ENCODE data around the gene TBC1D24. TPM values are rescaled to one million over a fixed set of nuclear protein-coding genes. Genes with fewer than 3 reads are reported as not detected.
A peak's percentile ranks its signal among the peaks of the same experiment; 100 is the strongest.
"Not testable (repeated sequence)": the region's sequence is repeated elsewhere in the genome, so short reads cannot be mapped to it uniquely, and the experiment has no call there.

TBC1D24 gene
- total RNA-seq, 1 donor from 2014 or later, result 16.6 TPM

DNA sequence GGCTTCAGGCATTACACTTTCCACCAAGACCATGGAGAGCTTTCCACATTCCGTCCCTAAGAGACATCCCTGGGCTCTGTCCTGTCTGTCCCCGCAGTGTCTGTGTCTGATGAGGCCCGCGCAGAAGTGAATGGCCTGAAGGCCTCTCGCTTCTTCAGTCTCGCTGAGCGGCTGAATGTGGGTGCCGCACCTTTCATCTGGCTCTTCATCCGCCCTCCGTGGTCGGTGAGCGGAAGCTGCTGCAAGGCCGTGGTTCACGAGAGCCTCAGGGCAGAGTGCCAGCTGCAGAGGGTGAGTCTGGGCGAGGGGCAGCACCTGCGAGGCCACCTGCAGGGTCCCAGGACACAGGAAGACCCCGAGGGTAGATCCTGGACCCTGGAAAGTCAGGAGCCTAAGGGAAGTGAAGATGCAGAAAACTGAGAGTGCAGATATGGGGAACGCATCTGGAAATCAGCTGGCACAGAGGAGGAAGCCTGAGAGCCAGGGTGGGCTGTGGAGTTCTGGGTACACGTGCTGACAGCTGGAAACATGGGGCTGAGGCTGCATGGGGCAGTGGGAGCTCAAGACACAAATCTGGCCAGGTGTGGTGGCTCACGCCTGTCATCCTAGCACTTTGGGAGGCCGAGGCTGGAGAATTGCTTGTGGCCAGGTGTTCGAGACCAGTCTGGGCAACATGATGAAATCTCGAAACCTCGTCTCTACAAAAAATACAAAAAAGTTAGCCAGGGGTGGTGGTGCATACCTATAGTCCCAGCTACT lies 37.7 kb upstream of the TBC1D24 start:
- Mint-ChIP-seq H3K9me3 (no peaks in the 10 kb centered on the region), H3K36me3 (ENCODE audit: low read depth) (peaks cover 62% of the 10 kb centered on the region), H3K4me1 (peaks cover 8% of the 10 kb centered on the region)

DNA sequence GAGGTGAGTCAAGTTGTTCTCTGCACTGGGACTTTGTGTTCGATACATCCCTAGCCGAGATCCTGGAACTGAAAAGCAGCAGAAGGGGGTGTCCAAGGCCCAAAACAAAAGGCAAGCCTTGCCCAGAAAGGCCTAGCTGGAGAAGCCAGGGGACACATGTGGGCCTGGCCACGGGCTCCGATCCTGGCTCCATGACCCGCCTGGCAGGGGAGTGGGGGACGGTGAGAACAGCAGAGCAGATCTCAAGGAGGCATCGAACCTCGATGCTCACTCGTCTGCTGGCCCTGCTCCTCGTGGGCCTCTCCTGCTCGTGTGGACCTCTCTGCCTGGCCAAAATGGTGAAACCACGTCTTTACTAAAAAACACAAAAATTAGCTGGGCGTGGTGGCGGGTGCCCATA lies 36.8 kb upstream of the TBC1D24 start:
- intact Hi-C loops (cut with micrococcal nuclease), result no loop called here
- no peak for DNase-seq
- H3K27ac Mint-ChIP-seq, result no peak overlapping the region
- H3K9me3 Mint-ChIP-seq, result no peaks in the 10 kb centered on the region
- H3K36me3 Mint-ChIP-seq (ENCODE audit: low read depth), result peaks cover 56% of the 10 kb centered on the region
- H3K4me1 Mint-ChIP-seq, result peaks cover 6% of the 10 kb centered on the region
- no peak overlapping the region for H3K4me3 Mint-ChIP-seq
- no peaks in the 10 kb centered on the region for H3K27me3 Mint-ChIP-seq

More for the DNA sequence above, 37.7 kb upstream of the TBC1D24 start:
- Mint-ChIP-seq H3K27me3 (no peaks in the 10 kb centered on the region), H3K4me3 (no peak overlapping the region), H3K27ac (no peak overlapping the region)
- DNase-seq, result no peak
- intact Hi-C loops (cut with micrococcal nuclease), result no loop called here

DNA sequence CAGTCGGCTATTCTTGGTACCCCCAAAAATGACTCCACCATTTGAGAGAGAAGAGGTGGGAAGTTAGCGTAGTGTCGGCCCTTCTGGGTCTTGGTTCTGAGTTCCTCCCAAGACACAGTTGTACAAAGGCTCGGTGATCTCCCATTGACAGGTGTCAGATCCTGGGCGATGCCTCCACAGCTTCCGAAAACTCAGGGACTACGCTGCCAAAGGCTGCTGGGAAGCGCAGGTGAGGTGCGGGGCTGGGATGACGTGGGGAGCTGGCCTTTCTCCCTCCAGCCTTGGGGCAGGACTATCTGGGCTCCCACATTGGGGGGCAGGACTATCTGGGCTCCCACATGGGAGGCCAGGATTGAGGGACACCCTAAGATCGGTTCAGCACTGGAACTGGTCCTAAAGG lies 35.3 kb upstream of the TBC1D24 start:
- H3K27me3 Mint-ChIP-seq, result no peaks in the 10 kb centered on the region
- no peaks in the 10 kb centered on the region for H3K9me3 Mint-ChIP-seq
- peaks cover 5% of the 10 kb centered on the region for H3K4me1 Mint-ChIP-seq
- intact Hi-C loops (cut with micrococcal nuclease), result no loop called here
- H3K4me3 Mint-ChIP-seq, result no peak overlapping the region
- DNase-seq, result no peak
- peaks cover 56% of the 10 kb centered on the region for H3K36me3 Mint-ChIP-seq (ENCODE audit: low read depth)
- H3K27ac Mint-ChIP-seq, result peak overlapping the region; percentile 29

DNA sequence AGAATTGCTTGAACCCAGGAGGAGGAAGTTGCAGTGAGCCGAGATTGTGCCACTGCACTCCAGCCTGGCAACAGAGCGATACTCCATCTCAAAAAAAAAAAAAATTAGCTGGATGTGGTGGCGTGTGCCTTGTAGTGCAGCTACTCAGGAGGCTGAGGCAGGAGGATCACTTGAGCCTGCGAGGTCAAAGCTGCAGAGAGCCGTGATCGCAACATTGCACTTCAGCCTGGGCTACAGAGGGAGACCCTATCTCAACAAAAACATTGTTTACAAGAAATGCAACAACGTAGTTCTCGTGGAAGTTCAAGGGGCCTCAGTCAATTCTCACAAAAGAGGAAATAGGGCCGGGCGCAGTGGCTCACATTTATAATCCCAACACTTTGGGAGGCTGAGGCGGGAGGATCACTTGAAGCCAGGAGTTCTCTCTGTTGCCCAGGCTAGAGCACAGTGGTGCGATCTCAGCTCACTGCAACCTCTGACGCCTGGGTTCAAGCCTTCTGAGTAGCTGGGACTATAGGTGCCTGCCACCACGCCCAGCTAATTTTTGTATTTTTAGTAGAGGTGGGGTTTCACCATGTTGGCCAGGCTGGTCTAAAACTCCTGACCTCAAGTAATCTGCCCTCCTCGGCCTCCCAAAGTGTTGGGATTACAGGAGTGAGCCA lies 33.7 kb upstream of the TBC1D24 start:
- not testable (repeated sequence) for H3K9me3 Mint-ChIP-seq, H3K27ac Mint-ChIP-seq, H3K4me1 Mint-ChIP-seq

DNA sequence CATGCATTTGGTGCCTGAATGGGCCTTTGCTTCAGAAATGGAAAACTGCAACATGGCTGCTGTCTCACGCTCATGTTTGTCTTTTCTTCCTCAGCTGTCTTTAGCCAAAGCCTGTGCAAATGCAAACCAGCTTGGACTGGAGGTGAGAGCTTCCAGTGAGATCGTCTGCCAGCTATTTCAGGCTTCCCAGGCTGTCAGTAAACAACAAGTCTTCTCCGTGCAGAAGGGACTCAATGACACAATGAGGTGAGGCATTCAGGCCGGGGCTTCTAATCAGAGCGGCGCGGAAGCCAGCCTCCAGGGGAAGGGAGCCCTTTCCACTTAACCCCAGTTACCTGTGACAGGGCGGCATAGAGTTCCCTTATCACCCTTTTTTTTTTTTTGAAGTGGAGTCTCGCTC lies 31.4 kb upstream of the TBC1D24 start:
- Mint-ChIP-seq H3K27ac (no peak overlapping the region), H3K36me3 (ENCODE audit: low read depth) (peaks cover 53% of the 10 kb centered on the region)

More for the DNA sequence above, 33.7 kb upstream of the TBC1D24 start:
- H3K27me3 Mint-ChIP-seq; H3K4me3 Mint-ChIP-seq; DNase-seq; intact Hi-C loops (cut with micrococcal nuclease): not testable (repeated sequence)
- H3K36me3 Mint-ChIP-seq (ENCODE audit: low read depth), result peaks cover 59% of the 10 kb centered on the region

DNA sequence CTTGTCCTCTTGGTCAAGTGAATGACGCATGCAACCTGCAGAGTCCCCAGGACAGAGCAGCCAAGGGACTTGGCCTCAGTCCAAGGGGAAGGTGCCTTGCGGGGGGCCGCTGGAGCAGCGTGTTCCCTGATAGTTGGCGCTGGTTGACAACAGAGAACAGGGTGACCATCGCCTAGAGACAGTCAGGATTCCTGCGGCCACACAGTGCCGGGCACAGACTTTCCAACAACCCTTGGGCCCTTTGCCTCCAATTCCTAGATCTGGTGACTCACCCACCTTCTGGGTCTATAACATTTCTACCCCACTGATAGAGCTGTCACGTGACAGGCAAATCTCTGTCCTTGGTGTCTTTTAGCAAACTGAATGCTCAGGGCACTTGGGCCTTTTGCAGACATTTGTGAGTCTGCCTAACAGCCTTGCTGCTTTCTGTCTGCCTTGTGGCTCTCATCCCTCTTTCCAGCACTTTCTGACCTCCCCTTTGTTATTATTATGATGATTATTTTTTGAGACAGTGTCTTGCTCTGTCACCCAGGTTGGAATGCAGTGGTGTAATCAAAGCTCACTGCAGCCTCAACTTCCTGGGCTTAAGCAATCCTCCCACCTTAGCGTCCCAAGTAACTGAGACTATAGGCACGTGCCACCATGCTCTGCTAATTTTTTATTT lies 26.9 kb upstream of the TBC1D24 start:
- intact Hi-C loops (cut with micrococcal nuclease), result no loop called here
- H3K36me3 Mint-ChIP-seq (ENCODE audit: low read depth), result peaks cover 52% of the 10 kb centered on the region
- no peak overlapping the region for H3K27ac Mint-ChIP-seq

More for the DNA sequence above, 31.4 kb upstream of the TBC1D24 start:
- H3K9me3 Mint-ChIP-seq, result no peaks in the 10 kb centered on the region
- no peaks in the 10 kb centered on the region for H3K4me1 Mint-ChIP-seq
- no peak overlapping the region for H3K4me3 Mint-ChIP-seq
- DNase-seq, result no peak
- intact Hi-C loops (cut with micrococcal nuclease), result no loop called here
- no peaks in the 10 kb centered on the region for H3K27me3 Mint-ChIP-seq

DNA sequence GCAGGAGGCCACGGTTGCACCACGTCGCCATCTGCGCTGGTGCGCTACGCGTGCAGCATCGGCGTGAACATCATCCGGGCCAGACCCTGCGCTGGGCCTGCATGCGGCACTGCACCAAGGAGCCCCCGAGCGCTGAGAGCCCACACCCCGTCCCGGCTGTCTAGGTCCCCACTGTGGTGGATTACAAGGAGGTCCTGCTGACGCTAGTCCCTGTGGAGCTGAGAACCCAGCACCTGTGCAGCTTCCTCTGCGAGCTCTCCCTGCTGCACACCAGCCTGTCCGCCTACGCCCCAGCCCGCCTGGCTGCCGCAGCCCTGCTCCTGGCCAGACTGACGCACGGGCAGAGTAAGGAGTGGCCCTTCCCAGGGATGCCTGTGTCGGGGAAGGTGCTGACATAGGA lies 25.8 kb upstream of the TBC1D24 start:
- no peaks in the 10 kb centered on the region for H3K27me3 Mint-ChIP-seq
- no peak overlapping the region for H3K4me3 Mint-ChIP-seq
- peaks cover 50% of the 10 kb centered on the region for H3K36me3 Mint-ChIP-seq (ENCODE audit: low read depth)
- no peaks in the 10 kb centered on the region for H3K4me1 Mint-ChIP-seq
- no peak overlapping the region for H3K27ac Mint-ChIP-seq
- intact Hi-C loops (cut with micrococcal nuclease), result no loop called here
- H3K9me3 Mint-ChIP-seq, result no peaks in the 10 kb centered on the region
- no peak for DNase-seq

More for the DNA sequence above, 26.9 kb upstream of the TBC1D24 start:
- Mint-ChIP-seq H3K4me3 (no peak overlapping the region), H3K27me3 (no peaks in the 10 kb centered on the region), H3K9me3 (no peaks in the 10 kb centered on the region), H3K4me1 (no peaks in the 10 kb centered on the region)
- no peak for DNase-seq

DNA sequence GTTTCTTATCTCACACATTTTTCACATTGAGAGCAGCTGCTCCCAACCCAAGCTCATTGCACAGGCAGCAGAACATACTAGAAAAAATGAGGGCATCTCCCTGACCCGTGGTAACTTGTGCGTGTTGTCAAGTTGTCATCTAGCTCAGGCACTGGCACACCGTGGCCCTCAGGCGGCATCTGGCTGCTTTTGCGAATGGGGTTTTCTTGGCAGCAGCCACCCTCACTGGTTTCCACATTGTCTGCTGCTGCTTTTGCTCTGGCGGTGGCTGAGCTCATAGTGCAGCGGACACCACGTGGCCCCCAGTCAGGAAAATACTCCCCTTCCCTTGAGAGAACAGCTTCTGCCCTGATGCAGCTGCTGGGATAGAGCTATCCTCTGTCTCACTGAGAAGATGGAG lies 24.4 kb upstream of the TBC1D24 start:
- no peak for DNase-seq
- intact Hi-C loops (cut with micrococcal nuclease), result no loop called here
- Mint-ChIP-seq H3K4me1 (no peaks in the 10 kb centered on the region), H3K9me3 (no peaks in the 10 kb centered on the region), H3K4me3 (no peak overlapping the region), H3K36me3 (ENCODE audit: low read depth) (peaks cover 45% of the 10 kb centered on the region), H3K27me3 (no peaks in the 10 kb centered on the region), H3K27ac (no peak overlapping the region)

DNA sequence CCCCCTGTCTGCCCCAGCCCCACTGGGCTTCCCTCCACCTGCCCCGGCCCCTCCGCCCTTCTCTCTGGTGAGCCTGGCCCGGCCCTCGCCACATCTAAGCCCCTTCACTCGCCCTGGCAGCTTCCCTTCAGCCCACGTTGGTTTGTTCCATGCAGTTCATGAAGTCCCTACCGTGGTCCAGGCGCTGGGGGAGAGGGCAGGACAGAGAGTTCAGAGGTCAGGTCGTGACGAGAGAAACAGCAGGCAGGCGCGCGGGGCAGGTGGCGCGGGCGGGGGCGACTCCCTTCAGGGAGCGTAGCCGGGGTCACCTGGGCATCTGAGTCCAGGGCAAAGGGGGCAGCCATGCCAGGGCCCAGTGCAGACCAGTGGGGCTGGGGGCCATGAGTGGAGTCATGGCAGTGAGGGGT lies 23.9 kb upstream of the TBC1D24 start:
- Mint-ChIP-seq H3K36me3 (ENCODE audit: low read depth) (peaks cover 48% of the 10 kb centered on the region), H3K4me3 (no peak overlapping the region), H3K27ac (no peak overlapping the region), H3K4me1 (no peaks in the 10 kb centered on the region), H3K27me3 (no peaks in the 10 kb centered on the region), H3K9me3 (no peaks in the 10 kb centered on the region)
- no peak for DNase-seq
- intact Hi-C loops (cut with micrococcal nuclease), result no loop called here

DNA sequence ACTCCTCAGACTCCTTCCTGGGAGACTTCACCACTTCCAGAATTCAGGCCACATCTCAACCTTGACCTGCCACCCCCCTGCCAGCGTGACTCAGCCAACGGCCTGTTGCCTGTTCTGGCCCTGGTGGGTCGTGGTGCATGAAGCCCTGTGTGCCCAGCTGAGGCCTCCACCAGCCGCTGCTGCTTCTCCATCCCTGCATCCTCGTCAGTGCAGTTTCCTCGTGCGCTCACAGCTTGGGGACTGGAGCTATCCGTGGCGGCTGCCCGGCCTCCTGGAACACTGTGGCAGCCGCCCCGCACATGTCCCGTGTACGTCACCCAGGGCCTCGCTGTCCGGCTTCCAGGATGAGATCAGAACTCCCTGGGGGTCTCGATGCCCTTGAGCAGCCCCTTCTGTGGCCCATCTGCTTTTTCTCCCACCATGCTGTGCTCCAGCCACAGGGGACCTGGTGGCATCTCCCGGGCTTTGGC lies 23.0 kb upstream of the TBC1D24 start:
- no peak overlapping the region for H3K27ac Mint-ChIP-seq
- DNase-seq, result no peak
- no peaks in the 10 kb centered on the region for H3K4me1 Mint-ChIP-seq
- peaks cover 46% of the 10 kb centered on the region for H3K36me3 Mint-ChIP-seq (ENCODE audit: low read depth)
- intact Hi-C loops (cut with micrococcal nuclease), result no loop called here
- H3K27me3 Mint-ChIP-seq, result no peaks in the 10 kb centered on the region
- H3K4me3 Mint-ChIP-seq, result no peak overlapping the region
- H3K9me3 Mint-ChIP-seq, result no peaks in the 10 kb centered on the region

DNA sequence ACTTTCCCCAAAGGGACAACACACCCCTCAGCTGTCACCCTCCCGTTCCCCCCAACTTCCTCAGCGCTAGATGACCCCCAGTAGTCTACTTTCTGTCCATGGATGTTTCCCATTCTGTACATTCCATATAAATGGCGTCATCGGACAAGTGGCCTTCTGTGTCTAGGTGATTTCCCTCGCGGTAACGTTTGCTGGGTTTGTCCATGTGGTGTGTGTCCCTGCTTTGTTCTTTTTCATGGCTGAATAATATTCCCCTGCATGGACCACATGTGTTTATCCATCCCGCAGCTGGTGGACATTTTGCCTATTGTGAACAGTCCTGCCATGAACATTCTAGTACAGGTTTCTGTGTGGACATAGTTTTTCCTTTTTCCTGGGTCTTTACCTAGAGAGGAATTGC lies 22.3 kb upstream of the TBC1D24 start:
- no peak for DNase-seq
- intact Hi-C loops (cut with micrococcal nuclease), result no loop called here
- H3K4me1 Mint-ChIP-seq, result no peaks in the 10 kb centered on the region
- H3K4me3 Mint-ChIP-seq, result no peak overlapping the region
- H3K27me3 Mint-ChIP-seq, result no peaks in the 10 kb centered on the region
- H3K27ac Mint-ChIP-seq, result no peak overlapping the region
- peaks cover 49% of the 10 kb centered on the region for H3K36me3 Mint-ChIP-seq (ENCODE audit: low read depth)
- no peaks in the 10 kb centered on the region for H3K9me3 Mint-ChIP-seq

DNA sequence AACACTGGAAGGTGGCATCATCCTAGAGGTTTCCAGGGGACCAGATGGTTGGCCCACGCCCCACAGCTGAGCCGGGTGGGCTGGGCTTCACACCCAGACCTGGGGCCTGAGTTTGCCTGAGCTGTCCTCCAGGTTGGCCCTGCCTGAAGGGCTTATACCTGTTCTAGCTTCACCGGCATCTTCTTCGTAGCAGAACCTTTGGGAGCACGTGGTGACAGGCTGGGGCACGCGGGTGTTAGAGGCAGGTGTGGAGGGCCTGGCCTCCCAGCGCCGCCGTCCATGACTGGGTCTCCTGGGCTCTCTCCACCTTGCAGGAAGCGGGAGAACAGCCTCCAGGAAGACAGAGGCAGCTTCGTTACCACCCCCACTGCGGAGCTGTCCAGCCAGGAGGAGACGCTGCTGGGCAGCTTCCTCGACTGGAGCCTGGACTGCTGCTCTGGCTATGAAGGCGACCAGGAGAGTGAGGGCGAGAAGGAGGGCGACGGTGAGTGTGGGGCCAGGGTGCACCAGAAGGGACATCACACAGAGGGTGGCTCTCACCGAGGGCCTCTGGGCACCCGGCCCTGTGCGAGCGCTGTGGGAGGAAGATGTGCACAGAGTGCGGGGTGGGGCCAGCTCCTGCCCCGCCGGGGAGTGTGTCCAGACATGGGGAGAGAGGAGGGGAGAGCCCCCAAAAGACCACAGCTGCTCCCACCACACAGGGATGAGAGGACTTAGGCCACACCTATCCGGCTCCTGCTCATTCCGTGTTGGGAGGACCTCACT lies 19.7 kb upstream of the TBC1D24 start:
- H3K4me1 Mint-ChIP-seq, result peaks cover 4% of the 10 kb centered on the region
- no peak overlapping the region for H3K4me3 Mint-ChIP-seq
- H3K27me3 Mint-ChIP-seq, result no peaks in the 10 kb centered on the region
- H3K36me3 Mint-ChIP-seq (ENCODE audit: low read depth), result peaks cover 40% of the 10 kb centered on the region
- no peaks in the 10 kb centered on the region for H3K9me3 Mint-ChIP-seq
- intact Hi-C loops (cut with micrococcal nuclease), result no loop called here
- no peak overlapping the region for H3K27ac Mint-ChIP-seq
- DNase-seq, result no peak

DNA sequence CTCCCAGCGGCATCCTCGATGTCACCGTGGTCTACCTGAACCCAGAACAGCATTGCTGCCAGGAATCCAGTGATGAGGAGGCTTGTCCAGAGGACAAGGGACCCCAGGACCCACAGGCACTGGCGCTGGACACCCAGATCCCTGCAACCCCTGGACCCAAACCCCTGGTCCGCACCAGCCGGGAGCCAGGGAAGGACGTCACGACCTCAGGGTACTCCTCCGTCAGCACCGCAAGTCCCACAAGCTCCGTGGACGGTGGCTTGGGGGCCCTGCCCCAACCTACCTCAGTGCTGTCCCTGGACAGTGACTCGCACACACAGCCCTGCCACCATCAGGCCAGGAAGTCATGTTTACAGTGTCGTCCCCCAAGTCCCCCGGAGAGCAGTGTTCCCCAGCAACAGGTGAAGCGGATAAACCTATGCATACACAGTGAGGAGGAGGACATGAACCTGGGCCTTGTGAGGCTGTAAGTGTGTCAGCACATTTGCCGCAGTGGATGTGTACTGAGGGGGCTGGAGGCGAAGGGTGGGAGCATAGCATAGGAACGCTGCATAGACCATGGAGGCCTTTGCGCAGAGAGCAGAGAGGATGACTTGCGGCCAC lies 18.3 kb upstream of the TBC1D24 start:
- DNase-seq, result no peak
- intact Hi-C loops (cut with micrococcal nuclease), result no loop called here
- Mint-ChIP-seq H3K4me1 (peaks cover 4% of the 10 kb centered on the region), H3K27me3 (no peaks in the 10 kb centered on the region), H3K27ac (no peak overlapping the region), H3K9me3 (no peaks in the 10 kb centered on the region), H3K4me3 (no peak overlapping the region), H3K36me3 (ENCODE audit: low read depth) (peaks cover 33% of the 10 kb centered on the region)

All from activated CD4-positive, alpha-beta T cell treated with anti-CD3 and anti-CD28 coated beads, Interleukin-2, amount 10 ng/mL, durations not matched to agents 24 days and 14 days (primary cell).